ENCODE results near the gene RRP7A.
"Not testable (repeated sequence)": the region's sequence is repeated elsewhere in the genome, so short reads cannot be mapped to it uniquely, and the experiment has no call there.

The RRP7A gene

DNA sequence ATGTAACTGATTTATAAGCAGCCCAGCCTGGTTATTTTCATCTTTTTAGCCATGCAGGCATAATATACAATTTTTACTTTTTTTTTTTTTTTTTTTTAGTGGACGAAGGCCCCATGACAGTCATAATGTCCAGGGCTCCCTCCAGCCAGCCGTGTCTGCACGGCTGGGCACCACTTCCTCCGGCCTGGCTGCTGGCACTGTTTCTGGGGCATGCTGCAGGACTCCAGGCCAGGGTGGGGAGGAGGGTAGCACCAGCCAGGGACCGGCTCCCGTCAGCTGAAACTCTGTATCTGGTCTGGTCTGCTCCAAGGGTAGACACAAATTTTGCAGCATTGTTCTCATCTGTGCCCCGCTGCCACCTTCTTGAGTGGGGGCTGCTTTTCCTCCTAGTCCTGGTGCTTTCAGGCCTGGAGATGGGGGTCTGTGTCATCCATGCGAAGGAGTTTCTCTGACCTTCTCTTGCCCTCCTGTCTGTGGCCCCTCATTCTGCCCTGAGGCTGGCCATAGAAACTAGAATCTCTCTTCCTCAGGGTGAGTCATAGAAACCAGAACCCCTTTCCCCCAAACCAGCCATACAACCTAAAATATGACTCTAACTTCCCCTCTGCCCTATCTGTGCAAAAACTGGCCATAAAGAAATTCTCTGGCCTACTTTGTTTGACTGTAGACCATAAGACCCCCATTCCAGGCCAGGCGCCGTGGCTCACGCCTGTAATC, 9.2 kb upstream of the RRP7A start:
- no peak overlapping the region for H3K27ac ChIP-seq
- TF ChIP-seq ZFX (IDR thresholded peaks at IDR 0.05; ENCODE audit: borderline replicate concordance), result no peak
- TF ChIP-seq, protein P1, sequence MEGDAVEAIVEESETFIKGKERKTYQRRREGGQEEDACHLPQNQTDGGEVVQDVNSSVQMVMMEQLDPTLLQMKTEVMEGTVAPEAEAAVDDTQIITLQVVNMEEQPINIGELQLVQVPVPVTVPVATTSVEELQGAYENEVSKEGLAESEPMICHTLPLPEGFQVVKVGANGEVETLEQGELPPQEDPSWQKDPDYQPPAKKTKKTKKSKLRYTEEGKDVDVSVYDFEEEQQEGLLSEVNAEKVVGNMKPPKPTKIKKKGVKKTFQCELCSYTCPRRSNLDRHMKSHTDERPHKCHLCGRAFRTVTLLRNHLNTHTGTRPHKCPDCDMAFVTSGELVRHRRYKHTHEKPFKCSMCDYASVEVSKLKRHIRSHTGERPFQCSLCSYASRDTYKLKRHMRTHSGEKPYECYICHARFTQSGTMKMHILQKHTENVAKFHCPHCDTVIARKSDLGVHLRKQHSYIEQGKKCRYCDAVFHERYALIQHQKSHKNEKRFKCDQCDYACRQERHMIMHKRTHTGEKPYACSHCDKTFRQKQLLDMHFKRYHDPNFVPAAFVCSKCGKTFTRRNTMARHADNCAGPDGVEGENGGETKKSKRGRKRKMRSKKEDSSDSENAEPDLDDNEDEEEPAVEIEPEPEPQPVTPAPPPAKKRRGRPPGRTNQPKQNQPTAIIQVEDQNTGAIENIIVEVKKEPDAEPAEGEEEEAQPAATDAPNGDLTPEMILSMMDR (IDR thresholded peaks at IDR 0.05), result no peak

DNA sequence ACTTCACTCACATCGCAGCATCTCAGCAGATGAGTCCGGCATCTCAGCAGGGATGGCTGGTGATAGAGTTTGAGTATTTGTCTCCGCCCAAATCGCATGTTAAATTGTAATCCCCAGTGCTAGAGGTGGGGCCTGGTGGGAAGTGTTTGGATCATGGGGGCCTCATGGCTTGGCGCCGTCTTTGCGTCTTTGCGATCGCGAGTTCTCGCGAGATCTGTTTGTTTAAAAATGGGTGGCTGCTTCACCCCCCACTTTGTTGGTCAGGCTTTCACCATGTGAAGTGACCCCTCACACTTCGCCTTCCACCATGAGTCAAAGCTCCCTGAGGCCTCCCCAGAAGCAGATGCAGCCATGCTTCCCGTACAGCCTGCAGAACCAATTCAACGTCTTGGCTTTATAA, 3.0 kb upstream of the RRP7A start:
- no peak overlapping the region for H3K27ac ChIP-seq
- TF ChIP-seq, protein P1 (IDR thresholded peaks at IDR 0.05), result no peak
- no peak for TF ChIP-seq ZFX (IDR thresholded peaks at IDR 0.05; ENCODE audit: borderline replicate concordance)

DNA sequence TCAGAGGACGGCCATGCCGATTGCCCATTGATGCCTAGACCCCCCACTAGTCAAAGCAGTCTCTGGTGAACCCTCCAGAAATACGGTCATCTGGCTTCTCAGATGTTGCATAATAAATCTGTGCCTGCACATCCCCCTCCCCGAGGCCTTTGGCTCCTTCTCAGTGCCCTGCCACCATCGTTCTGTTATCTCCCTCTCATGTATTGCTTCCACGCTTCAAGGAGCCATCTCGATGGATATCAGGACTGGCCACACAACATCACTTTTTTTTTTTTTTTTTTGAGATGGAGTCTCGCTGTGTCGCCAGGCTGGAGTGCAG, 1.6 kb upstream of the RRP7A start:
- H3K27ac ChIP-seq, result no peak overlapping the region
- TF ChIP-seq, protein P1 (IDR thresholded peaks at IDR 0.05), result no peak
- TF ChIP-seq ZFX (IDR thresholded peaks at IDR 0.05; ENCODE audit: borderline replicate concordance), result no peak

DNA sequence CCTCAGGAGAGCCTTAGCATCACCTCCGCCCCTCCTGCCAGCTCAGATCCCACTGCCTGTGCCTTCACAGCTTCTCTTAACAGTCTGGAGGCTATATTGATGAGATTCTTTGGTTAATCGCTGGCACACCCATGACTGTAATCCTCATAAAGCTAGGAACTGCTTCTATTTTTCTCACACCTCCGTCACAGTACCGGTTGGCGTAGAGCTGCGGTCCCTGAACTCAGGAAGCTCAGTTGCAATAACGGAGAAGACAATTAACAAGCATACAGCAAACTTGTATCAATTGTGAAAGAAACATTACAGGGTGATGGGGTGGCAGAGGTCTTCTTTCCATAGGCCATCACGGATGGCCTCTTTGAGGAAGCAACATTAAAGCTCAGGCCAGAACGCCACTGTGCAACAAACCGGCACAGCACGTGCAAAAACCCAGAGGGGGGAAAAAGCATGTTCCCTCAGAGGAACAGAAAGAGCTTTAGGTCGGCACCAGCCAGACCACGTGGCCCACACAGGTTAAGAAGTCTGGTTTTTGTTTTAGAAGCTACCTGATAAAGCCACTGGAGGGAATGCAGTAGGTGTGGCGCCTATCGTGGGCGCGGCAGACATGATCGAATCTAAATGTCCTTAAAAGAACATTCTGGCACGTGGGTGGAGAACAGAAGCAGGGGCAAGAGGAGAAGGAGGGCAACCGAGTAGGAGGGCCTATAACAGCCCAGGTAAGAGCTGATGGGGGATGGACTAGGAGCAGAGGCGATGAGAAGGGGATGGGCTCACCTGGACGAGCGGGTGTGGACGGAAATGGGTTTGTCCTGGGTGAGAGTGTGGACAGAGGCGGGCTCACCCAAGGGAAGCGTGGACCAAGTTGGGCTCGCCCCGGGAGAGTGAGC, 715 bp downstream of the RRP7A start:
- peak overlapping the region; percentile 83 for H3K27ac ChIP-seq

DNA sequence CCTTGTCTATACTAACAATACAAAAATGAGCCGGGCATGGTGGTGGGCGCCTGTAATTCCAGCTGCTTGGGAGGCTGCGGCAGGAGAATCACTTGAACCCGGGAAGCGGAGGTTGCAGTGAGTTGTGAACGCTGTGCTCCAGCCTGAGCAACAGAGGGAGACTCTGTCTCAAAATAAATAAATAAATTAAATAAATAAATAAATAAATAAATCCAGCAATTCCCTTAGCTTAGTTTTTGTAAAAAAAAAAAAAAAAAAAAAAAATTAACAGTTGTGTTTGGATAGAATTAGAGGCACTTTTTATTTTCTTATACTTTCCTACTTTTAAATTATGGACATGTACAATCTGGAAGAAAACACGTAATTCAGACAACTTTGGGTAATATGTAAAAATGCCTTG, 2.5 kb downstream of the RRP7A start:
- H3K27ac ChIP-seq, result not testable (repeated sequence)

DNA sequence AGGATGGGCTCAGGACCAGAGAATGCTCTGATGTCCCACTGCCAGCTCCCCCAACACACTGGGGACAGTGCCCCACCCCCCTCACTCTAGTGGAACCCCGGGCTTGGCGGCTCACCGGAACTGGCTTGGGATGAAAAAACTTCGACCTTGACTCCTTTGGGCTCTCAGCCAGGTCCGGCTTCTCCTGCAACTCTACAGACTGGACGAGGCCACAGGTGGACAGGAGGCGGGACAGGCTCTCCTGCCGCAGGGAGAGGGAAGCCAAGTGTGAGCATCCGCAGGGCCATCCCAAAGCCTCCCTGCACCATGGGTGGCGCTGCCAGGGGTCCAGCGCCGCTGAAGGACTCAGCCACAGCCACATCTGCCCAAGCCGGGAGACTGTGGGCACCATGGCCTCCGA, 3.7 kb downstream of the RRP7A start:
- no peak overlapping the region for H3K27ac ChIP-seq
- TF ChIP-seq ZFX (IDR thresholded peaks at IDR 0.05; ENCODE audit: borderline replicate concordance), result no peak
- TF ChIP-seq, protein P1 (IDR thresholded peaks at IDR 0.05), result no peak

DNA sequence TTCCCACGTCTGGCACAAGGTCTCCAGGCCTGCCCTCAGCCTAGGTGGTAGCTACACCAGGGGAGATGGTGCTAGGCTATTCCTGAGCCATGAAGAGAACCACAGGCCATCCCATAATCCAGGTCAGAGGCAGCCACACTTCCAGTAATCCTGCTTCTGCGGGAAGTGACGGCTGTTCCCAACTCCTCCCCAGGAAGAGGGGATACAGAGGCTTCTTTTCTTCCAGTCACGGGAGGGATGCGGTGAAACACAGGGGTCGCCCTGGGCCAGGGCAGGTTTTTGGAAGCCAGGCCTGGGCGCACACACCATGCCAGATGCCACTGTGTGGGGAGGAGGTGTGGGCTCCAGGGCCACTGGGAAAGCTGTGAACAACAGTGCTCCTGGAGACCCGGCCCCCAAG, 4.3 kb downstream of the RRP7A start:
- not testable (repeated sequence) for H3K27ac ChIP-seq

DNA sequence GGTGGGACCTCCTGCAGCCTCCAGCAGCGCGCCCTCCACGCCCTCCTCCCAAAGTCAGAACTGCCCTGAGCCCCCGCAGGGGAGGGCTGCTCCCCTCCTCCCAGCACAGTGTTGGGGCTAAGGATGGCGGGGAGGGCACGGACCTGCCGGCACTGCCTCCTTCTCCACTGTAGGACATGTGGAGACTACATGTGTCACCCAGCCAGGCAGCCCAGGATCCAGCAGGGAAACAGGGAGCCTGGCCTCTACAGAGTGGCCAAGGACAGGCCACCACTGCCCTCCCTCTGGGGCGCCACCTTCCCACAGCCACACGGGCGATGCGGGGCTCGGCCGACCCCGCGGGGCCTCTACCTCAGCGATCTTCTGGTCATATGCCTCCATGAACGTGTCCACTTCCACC, 5.3 kb downstream of the RRP7A start:
- H3K27ac ChIP-seq, result not testable (repeated sequence)

DNA sequence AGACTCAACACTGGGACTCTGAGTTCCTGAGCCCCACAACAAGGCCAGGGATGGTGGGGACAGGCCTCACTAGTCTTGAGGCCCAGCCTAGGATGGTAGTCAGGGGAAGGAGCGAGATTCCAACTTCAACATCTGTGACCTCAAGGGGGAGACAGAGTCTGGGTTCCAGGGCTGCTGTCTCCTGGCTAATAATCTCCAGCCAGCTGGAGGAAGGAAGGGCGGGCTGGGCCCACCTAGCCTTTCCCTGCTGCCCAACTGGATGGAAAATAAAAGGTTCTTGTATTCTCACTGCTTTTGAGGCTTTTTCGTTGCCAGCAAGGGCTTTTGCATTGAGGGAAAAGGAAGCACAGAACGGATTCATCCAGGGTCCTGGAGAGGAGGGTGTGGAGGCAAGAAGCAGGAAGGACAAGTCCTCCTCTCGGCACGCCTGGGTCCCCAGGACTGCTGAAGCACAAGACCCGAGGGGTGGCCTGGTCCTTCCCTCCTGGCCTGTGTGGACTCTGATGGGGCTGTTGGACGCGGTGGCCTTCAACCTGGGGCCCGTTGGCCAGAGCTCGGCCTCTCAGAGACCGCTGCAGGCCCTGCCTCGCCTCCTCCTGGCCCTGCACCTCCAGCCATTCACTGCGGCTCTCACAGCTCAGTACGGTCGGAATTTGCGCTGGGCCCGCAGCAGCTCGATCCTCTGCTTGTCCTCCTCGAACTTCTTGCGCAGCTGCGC, 7.2 kb downstream of the RRP7A start:
- not testable (repeated sequence) for H3K27ac ChIP-seq

DNA sequence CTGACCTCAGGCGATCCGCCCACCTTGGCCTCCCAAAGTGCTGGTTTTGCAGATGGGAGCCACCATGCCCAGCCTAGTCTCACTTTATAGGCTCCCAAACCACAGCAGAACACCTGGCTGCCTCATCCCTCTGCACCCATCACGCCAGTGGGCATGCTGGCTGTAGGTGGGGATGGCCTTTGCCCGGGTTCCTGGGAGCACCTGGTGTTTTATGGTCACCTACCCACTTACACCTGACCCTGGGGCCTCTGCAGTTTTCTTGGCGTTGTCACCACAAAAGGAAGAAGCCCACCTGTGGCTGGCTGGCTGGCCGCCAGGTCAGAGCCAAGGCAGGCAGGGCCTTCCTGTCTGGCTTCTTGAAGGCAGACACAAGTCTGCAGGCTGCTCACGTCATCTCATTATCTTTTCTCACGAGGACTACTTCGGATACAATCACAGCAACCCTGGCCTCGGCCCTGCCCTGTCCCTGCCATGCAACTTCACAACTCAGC, 8.2 kb downstream of the RRP7A start:
- H3K27ac ChIP-seq, result peak overlapping the region; percentile 15
- TF ChIP-seq, protein P1 (IDR thresholded peaks at IDR 0.05), result no peak
- TF ChIP-seq ZFX (IDR thresholded peaks at IDR 0.05; ENCODE audit: borderline replicate concordance), result no peak

All from 22Rv1 (cell line).